GM19468 (cell line): ENCODE measurements around the gene SIGLEC6.
"Not testable (repeated sequence)": the region's sequence is repeated elsewhere in the genome, so short reads cannot be mapped to it uniquely, and the experiment has no call there.

Source experiments
- ATAC-seq: cut with Tn5 transposase; IDR thresholded peaks from one replicate; pipeline ENCODE4 v1.9.1; 2021; ENCODE audit warnings: mild to moderate bottlenecking, moderate library complexity, moderate number of reproducible peaks; ENCODE audit not compliant: unreplicated experiment; ENCODE audit errors: extremely low read depth

The SIGLEC6 gene

DNA sequence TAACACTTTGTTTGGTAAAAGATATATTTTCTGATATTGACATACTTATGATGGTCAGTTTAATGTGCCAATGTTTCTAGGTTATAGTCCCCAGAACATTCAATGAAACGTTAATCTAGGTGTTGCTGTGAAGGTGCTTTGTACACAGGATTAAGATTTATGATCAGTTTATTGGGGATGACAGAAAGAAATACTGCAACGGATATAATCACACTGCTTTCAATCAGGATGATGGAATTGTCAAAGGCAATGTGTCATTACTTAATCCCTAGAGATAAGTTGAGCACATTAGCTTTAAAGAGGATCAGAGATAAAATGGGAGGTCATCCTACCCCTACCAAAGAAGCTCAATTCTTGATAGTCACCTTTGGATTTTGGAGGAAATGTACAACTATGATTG lies 17.5 kb downstream of the SIGLEC6 start:
- ATAC-seq, result no peak

- no peak for ATAC-seq
These were observed 20.1 kb downstream of the SIGLEC6 start for GRCh38 chr19:51511353-51511752.

DNA sequence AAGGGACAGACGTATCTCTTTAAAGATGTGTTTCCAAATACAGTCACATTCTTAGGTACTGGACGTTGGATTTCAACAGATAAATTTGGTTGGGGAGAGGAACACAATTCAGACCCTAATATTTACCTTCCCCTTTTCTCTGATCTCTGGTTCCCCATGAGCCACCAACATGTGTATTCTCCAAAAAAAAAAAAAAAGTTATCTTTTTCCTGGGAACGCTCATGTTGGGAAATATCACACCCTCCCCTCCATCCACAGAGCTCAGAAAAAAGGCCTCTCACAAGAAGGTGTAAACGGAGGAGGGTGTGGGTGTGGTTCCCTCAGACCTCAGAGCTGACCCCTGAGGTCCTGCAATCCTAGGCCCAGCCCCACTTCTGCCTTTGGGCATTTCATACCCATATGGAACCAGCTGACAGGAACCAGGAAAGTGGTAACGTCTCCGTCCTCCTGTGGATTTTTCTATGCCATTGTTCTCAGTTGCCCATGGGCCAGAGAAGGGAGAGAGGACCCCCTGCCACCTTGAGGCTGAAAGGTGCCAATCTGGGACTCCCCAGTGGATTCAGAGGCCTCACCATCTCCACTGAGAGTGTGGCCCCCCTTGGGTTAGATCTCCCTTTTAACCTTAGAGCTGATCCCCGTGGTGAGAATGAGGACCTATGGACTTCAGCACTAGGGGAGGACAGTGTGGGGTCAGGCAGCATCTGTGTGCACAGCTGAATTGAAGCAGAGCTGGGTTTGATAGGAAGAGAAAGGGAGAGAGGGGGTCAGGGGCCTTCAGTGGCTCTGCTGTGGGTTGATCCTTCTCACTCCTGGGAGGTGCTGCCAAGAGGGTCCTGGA lies 21.4 kb downstream of the SIGLEC6 start:
- no peak for ATAC-seq

GRCh38 chr19:51508059-51508733 lies 23.3 kb downstream of the SIGLEC6 start:
- ATAC-seq, result no peak

- no peak for ATAC-seq
These were observed 23.8 kb downstream of the SIGLEC6 start for GRCh38 chr19:51507640-51508058.

- ATAC-seq, result no peak
These were observed 24.3 kb downstream of the SIGLEC6 start for GRCh38 chr19:51507192-51507591.

GRCh38 chr19:51505904-51506303 lies 25.6 kb downstream of the SIGLEC6 start:
- no peak for ATAC-seq

DNA sequence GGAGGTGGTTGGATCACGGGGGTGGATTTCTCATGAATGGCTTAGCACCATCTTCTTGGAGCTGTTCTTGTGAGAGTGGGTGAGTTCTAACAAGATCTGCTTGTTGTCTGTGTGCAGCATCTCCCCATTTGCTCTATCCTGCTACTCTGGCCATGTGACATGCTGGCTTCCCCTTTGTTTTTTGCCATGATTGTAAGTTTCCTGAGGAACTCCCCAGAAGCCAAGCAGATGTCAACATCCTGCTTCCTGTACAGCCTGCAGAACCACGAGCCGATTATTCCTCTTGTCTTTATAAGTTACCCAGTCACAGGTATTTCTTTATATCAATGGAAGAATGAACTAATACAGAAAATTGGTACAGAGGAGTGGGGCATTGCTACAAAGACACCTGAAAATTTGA lies 27.6 kb downstream of the SIGLEC6 start:
- ATAC-seq, result no peak

GRCh38 chr19:51503286-51503817 lies 28.1 kb downstream of the SIGLEC6 start:
- no peak for ATAC-seq

DNA sequence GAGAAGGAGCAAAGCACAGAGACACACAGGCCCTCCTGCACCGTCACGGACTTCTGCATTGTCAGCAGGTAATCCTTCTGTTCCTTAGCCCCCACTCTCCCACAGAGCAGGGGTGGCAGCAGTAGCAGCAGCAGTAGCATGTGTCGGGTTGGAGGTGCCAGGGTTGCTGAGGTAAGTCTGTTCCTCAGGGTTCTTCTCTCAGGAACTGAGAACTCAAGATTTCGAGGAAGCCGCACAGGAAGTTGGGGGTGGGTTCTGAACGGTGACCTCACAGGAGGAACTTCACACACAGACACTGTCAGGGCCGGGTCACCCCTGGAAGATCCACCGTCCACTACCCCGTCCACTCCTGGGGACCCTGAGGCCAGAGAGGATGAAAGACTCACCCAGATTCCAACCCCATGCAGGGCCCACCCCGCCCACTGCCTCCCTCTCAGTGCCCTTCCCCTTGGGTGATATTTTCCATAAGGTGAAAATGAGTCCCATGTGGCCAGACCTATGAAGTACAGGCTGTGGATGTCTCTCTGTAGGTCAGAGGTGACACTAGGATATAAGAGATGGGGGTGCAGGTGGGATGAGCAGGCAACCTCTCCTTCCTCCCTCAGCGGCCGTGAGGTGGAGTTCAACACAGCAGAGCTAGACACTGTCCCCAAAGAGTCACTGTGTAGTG lies 29.7 kb downstream of the SIGLEC6 start, which contains the start of gene SIGLEC12:
SIGLEC12 (minus strand) TSS at position 207 of the 670 bp plus-strand sequence; CDS start at position 140, 67 bp downstream.
- no peak for ATAC-seq

GRCh38 chr19:51500931-51501330 lies 30.5 kb downstream of the SIGLEC6 start:
- ATAC-seq, result not testable (repeated sequence)

DNA sequence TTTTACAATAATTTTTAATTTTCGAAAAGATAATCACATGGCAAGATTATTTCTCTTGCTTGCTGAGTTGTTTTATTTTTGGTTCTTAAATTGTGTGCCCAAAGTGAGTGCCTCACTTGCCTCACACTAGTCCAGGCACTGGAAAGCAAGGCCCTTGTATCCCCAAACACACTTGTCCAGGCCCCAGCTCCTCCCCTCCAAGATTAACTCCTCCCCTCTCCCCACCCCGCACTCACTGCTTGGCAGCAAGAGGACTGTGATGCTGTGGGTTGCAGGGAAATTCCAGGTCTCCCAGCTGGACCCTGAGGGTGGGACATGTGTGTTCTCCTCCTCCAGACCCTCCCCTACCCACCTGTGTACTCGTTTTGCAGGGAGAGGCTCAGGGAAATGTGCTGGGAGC lies 33.8 kb downstream of the SIGLEC6 start:
- no peak for ATAC-seq

GRCh38 chr19:51493776-51494175 lies 37.7 kb downstream of the SIGLEC6 start:
- no peak for ATAC-seq

DNA sequence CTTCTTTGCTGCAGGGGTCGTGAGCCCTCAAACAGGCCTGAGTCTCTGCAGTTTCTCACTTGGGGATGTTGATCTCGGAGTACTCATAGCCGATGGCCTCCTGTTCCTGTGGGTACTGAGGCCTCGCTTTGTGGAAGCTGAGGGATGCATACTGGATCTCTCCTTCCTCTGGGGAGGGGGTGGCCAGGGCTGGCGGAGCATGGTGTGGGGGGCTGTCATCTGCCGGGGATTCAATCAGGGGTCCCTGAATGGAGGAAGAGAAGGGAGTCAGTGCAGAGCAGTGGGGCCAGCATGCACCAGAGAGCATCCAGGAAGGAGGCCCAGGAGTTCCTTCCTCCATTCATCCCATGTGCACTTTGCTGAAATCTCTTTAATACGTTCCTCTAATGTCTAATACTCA lies 39.9 kb downstream of the SIGLEC6 start:
- ATAC-seq, result no peak

DNA sequence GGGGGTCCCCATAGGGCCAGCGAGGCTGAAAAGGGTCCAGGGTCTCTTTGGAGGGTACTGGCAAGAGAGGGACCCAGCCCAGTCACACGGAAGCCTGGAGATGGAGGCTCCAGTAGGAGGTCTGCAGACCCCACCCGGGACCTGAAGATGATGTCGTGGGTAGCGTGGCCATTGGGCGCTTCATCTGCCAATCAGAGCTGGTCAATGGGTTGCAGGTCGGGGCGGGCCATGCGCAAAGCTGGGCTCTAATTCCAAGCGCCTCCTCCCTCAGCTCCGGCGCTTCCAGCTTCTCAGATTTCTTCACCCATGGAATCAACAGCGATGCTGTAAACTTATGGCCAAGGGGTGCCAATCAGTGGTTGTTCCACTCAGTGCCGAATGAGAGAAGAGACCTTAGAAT lies 40.8 kb downstream of the SIGLEC6 start:
- ATAC-seq, result no peak

- ATAC-seq, result no peak
These were observed 42.4 kb downstream of the SIGLEC6 start for GRCh38 chr19:51489113-51489512.

DNA sequence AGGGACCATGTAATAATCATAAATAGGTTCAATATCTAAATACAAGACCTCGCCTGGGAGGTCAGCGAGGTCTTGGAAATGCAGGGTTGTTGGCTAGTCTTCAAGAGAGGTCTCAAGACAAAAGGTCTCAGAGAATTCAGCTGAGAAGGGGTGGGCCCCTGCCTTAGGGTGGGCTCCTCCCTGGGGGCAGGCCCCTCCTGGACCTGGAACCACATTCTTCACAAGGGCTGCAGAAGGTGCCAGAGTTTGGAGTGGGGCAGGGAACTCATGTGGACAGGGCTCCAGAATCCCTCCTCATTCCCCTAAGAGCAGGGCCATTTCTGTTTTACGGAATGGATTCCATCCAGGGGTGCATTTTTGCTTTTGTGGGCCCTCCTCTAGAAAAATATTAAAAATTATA lies 43.0 kb downstream of the SIGLEC6 start:
- ATAC-seq, result no peak

GRCh38 chr19:51485960-51486660 lies 45.4 kb downstream of the SIGLEC6 start:
- no peak for ATAC-seq

GRCh38 chr19:51480590-51480989 lies 50.9 kb downstream of the SIGLEC6 start:
- no peak for ATAC-seq
